ENCODE measurements around the gene FAM131C. TPM values are rescaled to one million over a fixed set of nuclear protein-coding genes. Genes with fewer than 3 reads are reported as not detected.
A peak's percentile ranks its signal among the peaks of the same experiment; 100 is the strongest.

Gene FAM131C
- total RNA-seq (1 to 10 TPM; 2.6 to 6.1 (median 4.5) TPM), polyA plus RNA-seq (11.5 TPM)
- long read RNA-seq, donor 1, transcript FAM131C-201 (7 exons, 1,695 nt): major isoform, 33 of 34 reads
- long read RNA-seq, donor 1, partial matches to known transcripts: 0 of 34 reads
- long read RNA-seq, donor 1, other reads (novel, unspliced or antisense): 1 of 34 reads
- long read RNA-seq, donor 2, transcript FAM131C-201 (7 exons, 1,695 nt): major isoform, 17 of 19 reads
- long read RNA-seq, donor 2, partial matches to known transcripts: 1 of 19 reads
- long read RNA-seq, donor 2, other reads (novel, unspliced or antisense): 1 of 19 reads
- long read RNA-seq, donor 3, partial matches to known transcripts: 1 of 2 reads
- long read RNA-seq, donor 3, other reads (novel, unspliced or antisense): 0 of 2 reads
- long read RNA-seq, donor 4, transcript FAM131C-201 (7 exons, 1,695 nt): major isoform, 8 of 12 reads
- long read RNA-seq, donor 4, partial matches to known transcripts: 2 of 12 reads
- long read RNA-seq, donor 4, other reads (novel, unspliced or antisense): 2 of 12 reads

- Histone ChIP-seq H3K27me3 (ENCODE audit: control insufficient read depth, insufficient read depth) (no peaks in the 10 kb centered on the region), H3K9me3 (ENCODE audit: control insufficient read depth, low read length) (no peaks in the 10 kb centered on the region), H3K27ac (ENCODE audit: low read length) (no peak within 1 kb of the TSS), H3K4me3 (ENCODE audit: low read length) (peak within 1 kb of the TSS; percentile 51), H3K4me1 (ENCODE audit: control insufficient read depth, insufficient read depth, low read length) (peaks cover 6% of the 10 kb centered on the region)
- ATAC-seq: peak in 1 of 2 donors; percentile 4
- DNase-seq: peak in 2 of 3 donors; percentile 62 to 67
- intact Hi-C loops (cut with DNase I): loop anchor here in 2 of 4 donors (10.0 kb wide), 2 partner anchors 281 to 291 kb away; partner anchors contain the start of genes FBXO42 (in 1 of the 2) and SZRD1 (in 1 of the 2)
- WGBS: 3% methylated on average over 53 of the region's 54 CpGs
Observed at GRCh38 chr1:16073490-16074119, at the start of gene FAM131C. Gene FAM131C (minus strand): TSS chr1:16073651. CDS start chr1:16073442, 209 bp downstream.

- intact Hi-C loops (cut with DNase I): no loop called here
- Histone ChIP-seq H3K9me3 (ENCODE audit: control insufficient read depth, low read length) (no peaks in the 10 kb centered on the region), H3K4me1 (ENCODE audit: control insufficient read depth, insufficient read depth, low read length) (peaks cover 3% of the 10 kb centered on the region), H3K27me3 (ENCODE audit: control insufficient read depth, insufficient read depth) (no peaks in the 10 kb centered on the region), H3K4me3 (ENCODE audit: low read length) (no peak overlapping the region), H3K27ac (ENCODE audit: low read length) (no peak overlapping the region)
- DNase-seq (peak in 1 of 3 donors; percentile 53), ATAC-seq (no peak)
- 77% methylated on average over 6 of the region's 6 CpGs for WGBS
Observed at GRCh38 chr1:16122916-16123315, 49.5 kb upstream of the FAM131C start.

GRCh38 chr1:16122350-16122881 is 49.0 kb upstream of the FAM131C start:
- WGBS: 82% methylated on average over 4 of the region's 4 CpGs
- H3K9me3 ChIP-seq (ENCODE audit: control insufficient read depth, low read length): no peaks in the 10 kb centered on the region
- H3K4me1 ChIP-seq (ENCODE audit: control insufficient read depth, insufficient read depth, low read length): no peaks in the 10 kb centered on the region
- no peak overlapping the region for H3K27ac ChIP-seq (ENCODE audit: low read length)
- no peaks in the 10 kb centered on the region for H3K27me3 ChIP-seq (ENCODE audit: control insufficient read depth, insufficient read depth)
- H3K4me3 ChIP-seq (ENCODE audit: low read length): no peak overlapping the region
- DNase-seq (peak in 1 of 3 donors; percentile 37), ATAC-seq (no peak)
- intact Hi-C loops (cut with DNase I): no loop called here

GRCh38 chr1:16120940-16121410 is 47.5 kb upstream of the FAM131C start:
- DNase-seq (no peak), ATAC-seq (no peak)
- 72% methylated on average over 4 of the region's 4 CpGs for WGBS
- H3K9me3 ChIP-seq (ENCODE audit: control insufficient read depth, low read length): no peaks in the 10 kb centered on the region
- H3K27me3 ChIP-seq (ENCODE audit: control insufficient read depth, insufficient read depth): no peaks in the 10 kb centered on the region
- no peak overlapping the region for H3K4me3 ChIP-seq (ENCODE audit: low read length)
- H3K27ac ChIP-seq (ENCODE audit: low read length): no peak overlapping the region
- intact Hi-C loops (cut with DNase I): no loop called here
- no peaks in the 10 kb centered on the region for H3K4me1 ChIP-seq (ENCODE audit: control insufficient read depth, insufficient read depth, low read length)

- no peaks in the 10 kb centered on the region for H3K4me1 ChIP-seq (ENCODE audit: control insufficient read depth, insufficient read depth, low read length)
- no peaks in the 10 kb centered on the region for H3K27me3 ChIP-seq (ENCODE audit: control insufficient read depth, insufficient read depth)
- no peak overlapping the region for H3K27ac ChIP-seq (ENCODE audit: low read length)
- WGBS: 88% methylated on average over 1 of the region's 1 CpG
- ATAC-seq: no peak
- intact Hi-C loops (cut with DNase I): no loop called here
- no peaks in the 10 kb centered on the region for H3K9me3 ChIP-seq (ENCODE audit: control insufficient read depth, low read length)
- DNase-seq: peak in 1 of 3 donors; percentile 24
- H3K4me3 ChIP-seq (ENCODE audit: low read length): no peak overlapping the region
Observed at GRCh38 chr1:16120407-16120806, 47.0 kb upstream of the FAM131C start.

- no peak for DNase-seq
- Histone ChIP-seq H3K4me3 (ENCODE audit: low read length) (no peak overlapping the region), H3K27me3 (ENCODE audit: control insufficient read depth, insufficient read depth) (no peaks in the 10 kb centered on the region), H3K27ac (ENCODE audit: low read length) (no peak overlapping the region), H3K9me3 (ENCODE audit: control insufficient read depth, low read length) (no peaks in the 10 kb centered on the region), H3K4me1 (ENCODE audit: control insufficient read depth, insufficient read depth, low read length) (no peaks in the 10 kb centered on the region)
- intact Hi-C loops (cut with DNase I): no loop called here
- no peak for ATAC-seq
- 86% methylated on average over 10 of the region's 10 CpGs for WGBS
Observed at GRCh38 chr1:16119926-16120325, 46.5 kb upstream of the FAM131C start.

- no peak for ATAC-seq
- intact Hi-C loops (cut with DNase I): no loop called here
- no peaks in the 10 kb centered on the region for H3K9me3 ChIP-seq (ENCODE audit: control insufficient read depth, low read length)
- 95% methylated on average over 6 of the region's 6 CpGs for WGBS
- no peak for DNase-seq
- no peak overlapping the region for H3K4me3 ChIP-seq (ENCODE audit: low read length)
- H3K27ac ChIP-seq (ENCODE audit: low read length): no peak overlapping the region
- no peaks in the 10 kb centered on the region for H3K27me3 ChIP-seq (ENCODE audit: control insufficient read depth, insufficient read depth)
- no peaks in the 10 kb centered on the region for H3K4me1 ChIP-seq (ENCODE audit: control insufficient read depth, insufficient read depth, low read length)
Observed at GRCh38 chr1:16119504-16119903, 46.1 kb upstream of the FAM131C start.

- Histone ChIP-seq H3K27ac (ENCODE audit: low read length) (no peak overlapping the region), H3K9me3 (ENCODE audit: control insufficient read depth, low read length) (no peaks in the 10 kb centered on the region), H3K27me3 (ENCODE audit: control insufficient read depth, insufficient read depth) (no peaks in the 10 kb centered on the region), H3K4me1 (ENCODE audit: control insufficient read depth, insufficient read depth, low read length) (no peaks in the 10 kb centered on the region), H3K4me3 (ENCODE audit: low read length) (no peak overlapping the region)
- DNase-seq: no peak
- intact Hi-C loops (cut with DNase I): no loop called here
- no peak for ATAC-seq
- WGBS: 61% methylated on average over 9 of the region's 9 CpGs
Observed at GRCh38 chr1:16118706-16119105, 45.3 kb upstream of the FAM131C start.

- WGBS: 89% methylated on average over 8 of the region's 8 CpGs
- ATAC-seq (no peak), DNase-seq (no peak)
- Histone ChIP-seq H3K27ac (ENCODE audit: low read length) (no peak overlapping the region), H3K27me3 (ENCODE audit: control insufficient read depth, insufficient read depth) (no peaks in the 10 kb centered on the region), H3K4me1 (ENCODE audit: control insufficient read depth, insufficient read depth, low read length) (no peaks in the 10 kb centered on the region), H3K4me3 (ENCODE audit: low read length) (no peak overlapping the region), H3K9me3 (ENCODE audit: control insufficient read depth, low read length) (no peaks in the 10 kb centered on the region)
- intact Hi-C loops (cut with DNase I): no loop called here
Observed at GRCh38 chr1:16117936-16118335, 44.5 kb upstream of the FAM131C start.

- Histone ChIP-seq H3K4me3 (ENCODE audit: low read length) (no peak overlapping the region), H3K4me1 (ENCODE audit: control insufficient read depth, insufficient read depth, low read length) (no peaks in the 10 kb centered on the region), H3K27ac (ENCODE audit: low read length) (no peak overlapping the region), H3K9me3 (ENCODE audit: control insufficient read depth, low read length) (no peaks in the 10 kb centered on the region), H3K27me3 (ENCODE audit: control insufficient read depth, insufficient read depth) (no peaks in the 10 kb centered on the region)
- intact Hi-C loops (cut with DNase I): no loop called here
- no peak for ATAC-seq
- no peak for DNase-seq
- 86% methylated on average over 6 of the region's 6 CpGs for WGBS
Observed at GRCh38 chr1:16117369-16117768, 43.9 kb upstream of the FAM131C start.

- ATAC-seq (no peak), DNase-seq (no peak)
- intact Hi-C loops (cut with DNase I): no loop called here
- H3K27ac ChIP-seq (ENCODE audit: low read length): no peak overlapping the region
- no peak overlapping the region for H3K4me3 ChIP-seq (ENCODE audit: low read length)
- H3K4me1 ChIP-seq (ENCODE audit: control insufficient read depth, insufficient read depth, low read length): peaks cover 3% of the 10 kb centered on the region
- no peaks in the 10 kb centered on the region for H3K9me3 ChIP-seq (ENCODE audit: control insufficient read depth, low read length)
- 84% methylated on average over 8 of the region's 8 CpGs for WGBS
- H3K27me3 ChIP-seq (ENCODE audit: control insufficient read depth, insufficient read depth): no peaks in the 10 kb centered on the region
Observed at GRCh38 chr1:16116625-16117024, 43.2 kb upstream of the FAM131C start.
